HepG2 (cell line): ENCODE results near the gene WDR87. TPM values are rescaled to one million over a fixed set of nuclear protein-coding genes. Genes with fewer than 3 reads are reported as not detected.
A peak's percentile ranks its signal among the peaks of the same experiment; 100 is the strongest.

ENCODE experiments used
- ARNT2 ChIP-seq: sonication (generic); formaldehyde crosslinking; IDR thresholded peaks from 2 replicates; pipeline ENCODE4 v1.8.0; 2022; ENCODE audit warnings: mild to moderate bottlenecking, low read depth, missing genetic modification reagents, moderate library complexity
- BHLHE40 ChIP-seq: IDR thresholded peaks from 2 replicates; pipeline ENCODE4 v1.6.1; 2011; ENCODE audit warnings: low read length, improper control_type of control experiment
- HNRNPLL ChIP-seq: fragments of 200-400 bp; formaldehyde crosslinking; IDR thresholded peaks from 2 replicates; pipeline ENCODE4 v1.6.1; 2017; ENCODE audit warnings: mild to moderate bottlenecking, low read depth, low read length; ENCODE audit not compliant: poor library complexity, severe bottlenecking
- KMT2A ChIP-seq: sonication (generic); formaldehyde crosslinking; IDR thresholded peaks from 2 replicates; pipeline ENCODE4 v1.4.0; 2020; ENCODE audit warnings: missing genetic modification reagents
- MEF2D ChIP-seq: sonication (generic); formaldehyde crosslinking; IDR thresholded peaks from 2 replicates; pipeline ENCODE4 v1.5.1; 2020; ENCODE audit warnings: mild to moderate bottlenecking, missing genetic modification reagents
- THAP11 ChIP-seq: IDR thresholded peaks from 2 replicates; pipeline ENCODE4 v1.6.1; 2016; ENCODE audit warnings: missing biosample characterization, missing genetic modification reagents
- ZNF256 ChIP-seq: sonication (generic); formaldehyde crosslinking; conservative IDR thresholded peaks from 2 replicates; pipeline ENCODE4 v1.4.0; 2020; ENCODE audit warnings: missing genetic modification reagents
- ZNF614 ChIP-seq: IDR thresholded peaks from 2 replicates; pipeline ENCODE4 v1.6.1; 2018; ENCODE audit warnings: missing biosample characterization, missing genetic modification reagents, inconsistent platforms, borderline replicate concordance
- ZNF75D ChIP-seq: sonication (generic); formaldehyde crosslinking; IDR thresholded peaks from 2 replicates; pipeline ENCODE4 v1.8.1; 2023; ENCODE audit warnings: missing genetic modification reagents, mild to moderate bottlenecking, borderline replicate concordance
- polyA plus RNA-seq, 8 experiments: library from polyadenylated mRNA; depleted of rRNA in 3 of 8; stranded (reverse) in 7 of 8; unstranded in 1 of 8; fragments of >200 nt; fragmentation: Illumina TruSeq in 4 of 8; extraction: Trizol in 4 of 8; gene quantifications; 2 replicates each; pipeline versions ENCODE4 v1.2.1 to v1.2.3, GENCODE V29; 2011 to 2016; ENCODE audit warnings: low read depth in 4 of 8, missing spikeins in 1 of 8, mixed read lengths in 1 of 8; ENCODE audit not compliant: insufficient read depth in 1 of 8
- total RNA-seq, 5 experiments: library from RNA; depleted of rRNA; stranded (reverse); fragments of >200 nt; fragmentation: Illumina TruSeq; extraction: Trizol; gene quantifications; 2 replicates each; pipeline ENCODE4 v1.2.3, GENCODE V29; 2016; ENCODE audit warnings: low read depth in 1 of 5
- TF ChIP-seq, protein P1 (sequence below), 2 experiments: fragments of 450-650 bp in 1 of 2; sonication (generic) in 1 of 2; formaldehyde crosslinking in 1 of 2; IDR thresholded peaks; 2 replicates each; pipeline versions ENCODE4 v1.6.1 to v1.8.0; 2016 to 2022; ENCODE audit warnings: antibody characterized with exemption in 1 of 2, mild to moderate bottlenecking in 1 of 2, missing genetic modification reagents in 1 of 2
- TF ChIP-seq, protein P2 (sequence below): sonication (generic); formaldehyde crosslinking; IDR thresholded peaks from 2 replicates; pipeline ENCODE4 v1.5.1; 2020; ENCODE audit warnings: mild to moderate bottlenecking, missing genetic modification reagents, moderate library complexity
- TF ChIP-seq, protein P3 (sequence below): sonication (generic); formaldehyde crosslinking; IDR thresholded peaks from 2 replicates; pipeline ENCODE4 v1.5.0; 2020; ENCODE audit warnings: mild to moderate bottlenecking, low read depth, missing genetic modification reagents, borderline replicate concordance
- TF ChIP-seq, protein P4 (sequence below): sonication (generic); formaldehyde crosslinking; IDR thresholded peaks from 2 replicates; pipeline ENCODE4 v1.5.0; 2020; ENCODE audit warnings: missing genetic modification reagents

Gene WDR87
- total and polyA plus RNA-seq, 2 of the 13 experiments (the other 11 are each of a cell fraction or from before 2014, with no cell fraction given), result not detected

DNA sequence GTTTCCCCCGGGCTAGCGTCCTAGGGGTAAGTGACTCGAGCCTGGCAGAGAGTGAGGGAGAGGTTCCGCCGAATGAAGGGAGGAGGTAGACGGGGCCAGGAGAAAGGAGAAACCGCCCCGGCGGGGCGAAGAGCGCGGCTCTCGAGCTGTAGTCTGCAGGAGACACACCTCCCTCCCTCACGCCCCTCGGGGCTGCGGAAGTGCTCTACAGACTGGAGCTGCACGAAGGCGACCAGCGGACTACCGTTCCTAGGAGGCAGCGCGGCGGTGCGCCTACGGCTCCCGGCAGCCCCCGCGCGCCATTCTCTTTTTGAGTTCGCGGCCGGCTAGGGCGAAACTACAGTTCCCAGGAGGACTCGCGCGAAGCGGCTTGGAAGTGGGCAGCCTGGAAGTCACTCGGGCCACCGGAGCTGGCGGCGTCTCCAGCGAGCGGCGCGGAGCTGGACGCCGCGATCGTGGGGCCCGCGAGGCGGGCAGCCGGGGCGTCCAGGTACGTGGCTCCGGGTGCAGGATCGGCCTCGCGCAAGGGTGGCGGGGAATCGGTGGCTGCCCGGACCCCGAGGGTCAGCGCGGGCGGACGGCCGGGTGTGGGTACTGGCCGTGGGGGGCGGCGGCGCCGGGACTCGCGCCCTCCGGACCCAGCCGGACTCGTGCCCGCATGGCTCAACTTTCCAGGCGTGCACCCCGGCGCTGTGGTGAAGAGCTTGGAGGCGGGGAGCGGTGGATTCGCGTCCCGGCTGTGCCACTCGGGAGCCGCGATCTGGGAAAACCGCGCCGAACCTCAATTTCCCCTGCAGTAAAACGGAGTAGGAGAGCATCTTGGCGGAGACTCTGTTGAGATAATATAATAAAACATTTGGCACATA lies 708 bp upstream of the WDR87 start, which contains the start of gene SIPA1L3 (continued):
- TF ChIP-seq, protein P1, sequence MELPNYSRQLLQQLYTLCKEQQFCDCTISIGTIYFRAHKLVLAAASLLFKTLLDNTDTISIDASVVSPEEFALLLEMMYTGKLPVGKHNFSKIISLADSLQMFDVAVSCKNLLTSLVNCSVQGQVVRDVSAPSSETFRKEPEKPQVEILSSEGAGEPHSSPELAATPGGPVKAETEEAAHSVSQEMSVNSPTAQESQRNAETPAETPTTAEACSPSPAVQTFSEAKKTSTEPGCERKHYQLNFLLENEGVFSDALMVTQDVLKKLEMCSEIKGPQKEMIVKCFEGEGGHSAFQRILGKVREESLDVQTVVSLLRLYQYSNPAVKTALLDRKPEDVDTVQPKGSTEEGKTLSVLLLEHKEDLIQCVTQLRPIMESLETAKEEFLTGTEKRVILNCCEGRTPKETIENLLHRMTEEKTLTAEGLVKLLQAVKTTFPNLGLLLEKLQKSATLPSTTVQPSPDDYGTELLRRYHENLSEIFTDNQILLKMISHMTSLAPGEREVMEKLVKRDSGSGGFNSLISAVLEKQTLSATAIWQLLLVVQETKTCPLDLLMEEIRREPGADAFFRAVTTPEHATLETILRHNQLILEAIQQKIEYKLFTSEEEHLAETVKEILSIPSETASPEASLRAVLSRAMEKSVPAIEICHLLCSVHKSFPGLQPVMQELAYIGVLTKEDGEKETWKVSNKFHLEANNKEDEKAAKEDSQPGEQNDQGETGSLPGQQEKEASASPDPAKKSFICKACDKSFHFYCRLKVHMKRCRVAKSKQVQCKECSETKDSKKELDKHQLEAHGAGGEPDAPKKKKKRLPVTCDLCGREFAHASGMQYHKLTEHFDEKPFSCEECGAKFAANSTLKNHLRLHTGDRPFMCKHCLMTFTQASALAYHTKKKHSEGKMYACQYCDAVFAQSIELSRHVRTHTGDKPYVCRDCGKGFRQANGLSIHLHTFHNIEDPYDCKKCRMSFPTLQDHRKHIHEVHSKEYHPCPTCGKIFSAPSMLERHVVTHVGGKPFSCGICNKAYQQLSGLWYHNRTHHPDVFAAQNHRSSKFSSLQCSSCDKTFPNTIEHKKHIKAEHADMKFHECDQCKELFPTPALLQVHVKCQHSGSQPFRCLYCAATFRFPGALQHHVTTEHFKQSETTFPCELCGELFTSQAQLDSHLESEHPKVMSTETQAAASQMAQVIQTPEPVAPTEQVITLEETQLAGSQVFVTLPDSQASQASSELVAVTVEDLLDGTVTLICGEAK (IDR thresholded peaks at IDR 0.05), result no peak
- TF ChIP-seq, protein P1 (CRISPR knock-in tag; IDR thresholded peaks at IDR 0.05), result peak; percentile 61; the same call in 1 of the 2 replicates
- TF ChIP-seq THAP11 (CRISPR knock-in tag) (peak; percentile 98), KMT2A (CRISPR knock-in tag) (peak; percentile 85), ZNF256 (CRISPR knock-in tag) (no peak), ZNF75D (CRISPR knock-in tag) (no peak), ZNF614 (CRISPR knock-in tag) (peak; percentile 55; the same call in 1 of the 2 replicates), ARNT2 (CRISPR knock-in tag) (0 out of 2 replicates have a peak, but pooled peaks have one; percentile 36), MEF2D (CRISPR knock-in tag) (0 out of 2 replicates have a peak, but pooled peaks have one; percentile 60), BHLHE40 (no peak), HNRNPLL (peak; percentile 75)
- TF ChIP-seq, protein P2, sequence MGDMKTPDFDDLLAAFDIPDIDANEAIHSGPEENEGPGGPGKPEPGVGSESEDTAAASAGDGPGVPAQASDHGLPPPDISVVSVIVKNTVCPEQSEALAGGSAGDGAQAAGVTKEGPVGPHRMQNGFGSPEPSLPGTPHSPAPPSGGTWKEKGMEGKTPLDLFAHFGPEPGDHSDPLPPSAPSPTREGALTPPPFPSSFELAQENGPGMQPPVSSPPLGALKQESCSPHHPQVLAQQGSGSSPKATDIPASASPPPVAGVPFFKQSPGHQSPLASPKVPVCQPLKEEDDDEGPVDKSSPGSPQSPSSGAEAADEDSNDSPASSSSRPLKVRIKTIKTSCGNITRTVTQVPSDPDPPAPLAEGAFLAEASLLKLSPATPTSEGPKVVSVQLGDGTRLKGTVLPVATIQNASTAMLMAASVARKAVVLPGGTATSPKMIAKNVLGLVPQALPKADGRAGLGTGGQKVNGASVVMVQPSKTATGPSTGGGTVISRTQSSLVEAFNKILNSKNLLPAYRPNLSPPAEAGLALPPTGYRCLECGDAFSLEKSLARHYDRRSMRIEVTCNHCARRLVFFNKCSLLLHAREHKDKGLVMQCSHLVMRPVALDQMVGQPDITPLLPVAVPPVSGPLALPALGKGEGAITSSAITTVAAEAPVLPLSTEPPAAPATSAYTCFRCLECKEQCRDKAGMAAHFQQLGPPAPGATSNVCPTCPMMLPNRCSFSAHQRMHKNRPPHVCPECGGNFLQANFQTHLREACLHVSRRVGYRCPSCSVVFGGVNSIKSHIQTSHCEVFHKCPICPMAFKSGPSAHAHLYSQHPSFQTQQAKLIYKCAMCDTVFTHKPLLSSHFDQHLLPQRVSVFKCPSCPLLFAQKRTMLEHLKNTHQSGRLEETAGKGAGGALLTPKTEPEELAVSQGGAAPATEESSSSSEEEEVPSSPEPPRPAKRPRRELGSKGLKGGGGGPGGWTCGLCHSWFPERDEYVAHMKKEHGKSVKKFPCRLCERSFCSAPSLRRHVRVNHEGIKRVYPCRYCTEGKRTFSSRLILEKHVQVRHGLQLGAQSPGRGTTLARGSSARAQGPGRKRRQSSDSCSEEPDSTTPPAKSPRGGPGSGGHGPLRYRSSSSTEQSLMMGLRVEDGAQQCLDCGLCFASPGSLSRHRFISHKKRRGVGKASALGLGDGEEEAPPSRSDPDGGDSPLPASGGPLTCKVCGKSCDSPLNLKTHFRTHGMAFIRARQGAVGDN (CRISPR knock-in tag), result peak; percentile 84
- TF ChIP-seq, protein P3, sequence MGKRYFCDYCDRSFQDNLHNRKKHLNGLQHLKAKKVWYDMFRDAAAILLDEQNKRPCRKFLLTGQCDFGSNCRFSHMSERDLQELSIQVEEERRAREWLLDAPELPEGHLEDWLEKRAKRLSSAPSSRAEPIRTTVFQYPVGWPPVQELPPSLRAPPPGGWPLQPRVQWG (CRISPR knock-in tag), result no peak
- TF ChIP-seq, protein P4, sequence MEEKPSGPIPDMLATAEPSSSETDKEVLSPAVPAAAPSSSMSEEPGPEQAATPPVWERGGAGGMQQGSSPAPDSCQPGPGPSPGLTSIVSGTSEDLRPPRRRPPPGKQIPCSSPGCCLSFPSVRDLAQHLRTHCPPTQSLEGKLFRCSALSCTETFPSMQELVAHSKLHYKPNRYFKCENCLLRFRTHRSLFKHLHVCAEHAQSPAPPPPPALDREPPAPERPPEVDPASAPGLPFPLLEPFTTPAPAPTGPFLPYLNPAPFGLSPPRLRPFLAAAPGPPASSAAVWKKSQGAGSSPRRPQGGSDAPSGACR (CRISPR knock-in tag), result peak; percentile 68; the same call in 1 of the 2 replicates
